Fibroblast of mammary gland (primary cell): Measurements from ENCODE around the gene TXNL4A.

Experiments used
- DNase-seq: peaks from one replicate; pipeline ENCODE4 v3.0.0-alpha.2; 2010; ENCODE audit warnings: low read depth
- H3K4me3 ChIP-seq: 2 replicates; pipeline ENCODE4 v1.5.1; 2011; ENCODE audit warnings: low read depth, mild to moderate bottlenecking, low read length, moderate library complexity; ENCODE audit not compliant: control insufficient read depth
- TF ChIP-seq, protein P1 (sequence below): conservative IDR thresholded peaks from 2 replicates; pipeline ENCODE4 v1.5.1; 2011; ENCODE audit warnings: low read depth, low read length, inconsistent platforms; ENCODE audit not compliant: control insufficient read depth, insufficient read depth

The TXNL4A gene

DNA sequence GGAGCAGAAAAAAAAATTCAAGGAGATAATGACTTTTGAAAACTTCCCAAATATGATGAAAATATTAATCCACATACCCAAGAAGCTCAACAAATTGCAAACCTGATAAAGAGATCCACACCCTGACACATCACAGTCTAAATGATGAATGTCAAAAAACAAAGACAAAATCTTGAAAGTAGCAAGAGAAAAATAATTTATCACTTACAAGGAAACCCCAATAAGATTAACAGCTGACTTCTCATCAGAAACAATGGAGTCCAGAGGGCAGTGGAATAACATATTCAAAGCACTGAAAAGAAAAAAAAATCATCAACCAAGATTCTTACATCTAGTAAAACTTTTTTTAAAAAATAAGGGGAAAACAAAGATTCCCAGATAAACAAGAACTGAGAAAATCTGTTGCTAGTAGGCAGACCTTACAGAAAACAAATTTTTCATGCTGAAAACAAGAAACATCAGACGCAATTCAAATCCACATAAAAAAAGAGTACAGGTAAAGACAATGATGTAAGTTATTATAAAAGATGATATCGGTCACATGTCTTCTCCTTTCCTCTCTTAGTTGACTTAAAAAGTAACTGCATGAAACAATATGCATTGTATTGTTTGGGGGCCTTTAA lies 58.2 kb downstream of the TXNL4A start:
- TF ChIP-seq, protein P1, sequence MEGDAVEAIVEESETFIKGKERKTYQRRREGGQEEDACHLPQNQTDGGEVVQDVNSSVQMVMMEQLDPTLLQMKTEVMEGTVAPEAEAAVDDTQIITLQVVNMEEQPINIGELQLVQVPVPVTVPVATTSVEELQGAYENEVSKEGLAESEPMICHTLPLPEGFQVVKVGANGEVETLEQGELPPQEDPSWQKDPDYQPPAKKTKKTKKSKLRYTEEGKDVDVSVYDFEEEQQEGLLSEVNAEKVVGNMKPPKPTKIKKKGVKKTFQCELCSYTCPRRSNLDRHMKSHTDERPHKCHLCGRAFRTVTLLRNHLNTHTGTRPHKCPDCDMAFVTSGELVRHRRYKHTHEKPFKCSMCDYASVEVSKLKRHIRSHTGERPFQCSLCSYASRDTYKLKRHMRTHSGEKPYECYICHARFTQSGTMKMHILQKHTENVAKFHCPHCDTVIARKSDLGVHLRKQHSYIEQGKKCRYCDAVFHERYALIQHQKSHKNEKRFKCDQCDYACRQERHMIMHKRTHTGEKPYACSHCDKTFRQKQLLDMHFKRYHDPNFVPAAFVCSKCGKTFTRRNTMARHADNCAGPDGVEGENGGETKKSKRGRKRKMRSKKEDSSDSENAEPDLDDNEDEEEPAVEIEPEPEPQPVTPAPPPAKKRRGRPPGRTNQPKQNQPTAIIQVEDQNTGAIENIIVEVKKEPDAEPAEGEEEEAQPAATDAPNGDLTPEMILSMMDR, result no peak
- no peak overlapping the region for H3K4me3 ChIP-seq
- peak; percentile 21 for DNase-seq

DNA sequence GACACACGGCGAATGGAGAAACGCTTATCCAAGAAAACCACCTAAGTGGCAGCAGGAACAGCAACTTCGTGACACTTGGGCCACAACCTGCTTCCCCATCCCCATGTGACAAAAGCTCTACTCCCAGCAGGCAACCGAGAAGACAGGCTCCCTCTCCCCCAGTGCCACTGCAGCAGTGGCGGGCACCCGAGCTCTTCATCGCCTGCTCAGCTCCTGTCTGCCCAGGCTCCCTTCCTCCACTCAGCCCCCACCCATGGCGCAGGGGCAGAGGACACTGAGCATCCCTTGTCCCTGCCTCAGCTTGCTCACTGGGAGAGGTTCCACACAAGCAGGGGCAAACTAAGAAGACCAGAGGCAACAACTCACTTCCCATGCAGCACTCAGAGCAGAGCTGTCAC lies 59.8 kb downstream of the TXNL4A start:
- TF ChIP-seq, protein P1, result no peak
- no peak for DNase-seq
- no peak overlapping the region for H3K4me3 ChIP-seq

DNA sequence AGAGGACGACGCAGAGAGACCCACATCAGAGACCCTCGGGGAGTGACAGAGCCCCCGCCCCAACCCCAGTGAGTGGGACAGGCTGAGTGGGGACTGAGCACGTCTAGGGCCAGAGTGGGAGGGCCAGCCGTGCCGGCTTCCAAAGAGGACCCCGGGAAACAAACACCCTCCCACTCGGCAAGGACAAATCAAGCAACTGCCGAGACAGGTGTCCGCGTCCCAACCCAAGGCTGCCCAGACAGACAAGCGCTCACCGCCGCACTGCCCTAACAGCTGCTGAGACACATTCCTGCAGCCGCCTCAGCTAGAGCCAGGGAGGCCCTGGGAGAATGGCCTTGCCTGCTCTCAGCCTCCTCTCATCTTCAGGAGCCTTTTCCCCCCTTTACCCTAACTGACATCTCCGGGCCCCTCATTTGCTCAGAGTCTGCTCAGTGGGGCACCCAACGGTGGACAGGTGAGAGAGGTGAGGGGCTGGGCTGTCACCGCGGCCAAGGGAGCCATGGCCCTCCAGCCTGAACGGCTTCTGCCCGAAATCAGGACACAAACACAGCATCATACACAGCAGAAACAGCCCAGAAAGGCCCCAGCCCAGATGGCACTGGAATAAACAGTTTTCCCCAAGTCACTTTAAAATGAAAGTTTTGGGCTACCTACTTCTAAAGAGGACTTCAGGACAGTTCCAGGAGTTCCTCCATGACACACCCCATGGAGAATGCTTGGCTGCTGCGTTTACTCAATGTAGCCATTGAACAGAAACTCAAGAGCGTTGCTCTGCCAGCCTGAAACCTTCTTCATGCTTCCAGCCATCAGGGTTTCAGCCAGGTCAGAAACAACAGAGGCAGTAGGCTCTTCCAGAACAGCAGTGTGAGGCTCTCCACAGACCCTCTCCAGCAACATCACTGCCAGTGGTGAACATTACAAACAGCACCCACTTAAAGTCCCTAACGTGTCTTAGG lies 60.5 kb downstream of the TXNL4A start:
- no peak overlapping the region for H3K4me3 ChIP-seq
- no peak for DNase-seq
- TF ChIP-seq, protein P1, result no peak

DNA sequence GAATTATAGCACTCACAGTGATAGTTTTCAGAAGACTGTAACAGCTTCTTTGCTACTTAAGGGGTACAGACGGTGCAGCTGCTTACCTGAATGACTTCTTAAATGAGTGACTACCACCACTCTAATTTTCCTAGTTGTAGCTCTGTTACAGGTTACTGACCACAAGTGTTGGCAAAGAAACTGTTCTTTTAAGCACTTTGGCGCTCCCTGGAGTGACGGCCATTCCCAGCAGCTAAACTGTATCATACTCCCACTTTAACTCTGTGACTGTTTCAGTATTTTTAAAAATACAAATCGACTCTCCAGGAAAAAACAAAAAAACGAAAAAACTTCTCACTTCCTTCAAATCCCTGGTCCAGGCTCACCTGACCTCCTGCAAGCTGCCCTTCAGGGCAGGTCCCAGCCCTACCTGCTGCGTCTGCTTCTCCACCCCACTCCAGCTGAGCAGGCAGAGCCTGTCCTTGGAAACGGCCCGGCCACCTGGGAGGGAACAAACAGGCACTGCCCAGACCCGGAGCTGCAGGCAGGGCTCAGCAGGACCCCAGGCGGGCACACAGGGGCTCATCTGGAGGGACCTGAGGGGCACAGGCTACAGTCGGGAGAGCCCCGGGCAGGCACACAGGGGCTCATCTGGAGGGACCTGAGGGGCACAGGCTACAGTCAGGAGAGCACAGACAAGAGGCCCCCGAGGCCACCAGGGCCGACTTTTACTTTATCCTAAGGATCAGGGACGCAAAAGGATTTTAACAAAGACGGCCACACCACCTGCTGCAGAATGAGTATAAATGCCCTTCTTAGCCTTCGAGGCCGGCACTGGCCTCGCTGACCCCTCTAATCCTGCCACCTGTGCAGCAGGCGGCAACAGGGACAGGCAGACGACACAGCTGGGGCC lies 61.4 kb downstream of the TXNL4A start:
- no peak for DNase-seq
- TF ChIP-seq, protein P1, result no peak
- no peak overlapping the region for H3K4me3 ChIP-seq

DNA sequence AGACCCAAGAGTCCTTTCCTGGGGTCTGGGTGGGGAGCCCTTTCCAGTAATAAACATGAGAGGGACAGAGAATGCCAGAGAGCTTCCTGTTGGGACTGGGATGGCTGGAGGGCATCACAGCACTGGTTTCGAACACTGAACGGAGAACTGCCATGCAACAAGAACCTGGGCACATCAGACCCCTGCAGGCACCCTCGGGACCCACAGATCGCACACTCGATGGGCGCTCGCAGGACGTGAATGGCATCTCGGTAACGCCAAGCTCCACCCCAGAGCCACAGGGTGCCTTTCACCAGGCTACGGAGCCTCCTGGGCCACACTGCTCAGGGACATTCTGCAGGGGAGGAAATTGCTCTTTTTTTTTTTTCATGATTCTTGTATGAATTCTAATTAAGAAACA lies 62.1 kb downstream of the TXNL4A start:
- no peak for DNase-seq
- H3K4me3 ChIP-seq, result no peak overlapping the region
- TF ChIP-seq, protein P1, result no peak
